NCI-H524 (cell line): ENCODE data around the gene OR4K15.
"Not testable (repeated sequence)": the region's sequence is repeated elsewhere in the genome, so short reads cannot be mapped to it uniquely, and the experiment has no call there.

ENCODE experiments used
- DNase-seq, 2 experiments: peaks; one replicate each; lab custom pipeline; 2025; lab: John Stamatoyannopoulos, UW

The OR4K15 gene

GRCh38 chr14:19975291-19975690 lies at the start of gene OR4K15:
TSS of gene OR4K15 (plus strand) at chr14:19975591. CDS start at chr14:19975591, 0 bp downstream.
- no peak for DNase-seq

GRCh38 chr14:19930617-19931016 lies 44.8 kb upstream of the OR4K15 start, which contains the start of gene OR4K1:
TSS of gene OR4K1 (plus strand) at chr14:19930917. CDS start at chr14:19935667, 4,750 bp downstream.
- no peak for DNase-seq

DNA sequence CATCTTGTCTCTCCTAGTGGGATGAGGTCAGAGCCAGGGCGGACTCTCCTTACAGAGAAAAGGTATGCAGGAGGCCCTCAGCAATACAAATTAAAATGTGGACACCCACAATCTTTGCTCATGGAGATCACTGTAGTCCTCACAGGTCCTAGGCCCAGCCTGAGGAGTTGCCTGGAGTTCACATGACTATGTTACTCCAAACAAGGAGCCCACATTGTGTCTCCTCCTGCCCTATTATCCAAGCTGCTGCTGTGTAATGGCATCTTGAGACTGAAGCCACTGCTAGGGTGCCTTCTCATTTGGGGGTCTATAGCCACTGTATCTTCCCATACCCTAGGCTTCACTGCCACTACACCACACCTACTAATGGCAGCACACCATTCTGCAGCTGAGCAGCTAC lies 33.7 kb upstream of the OR4K15 start:
- DNase-seq = no peak

DNA sequence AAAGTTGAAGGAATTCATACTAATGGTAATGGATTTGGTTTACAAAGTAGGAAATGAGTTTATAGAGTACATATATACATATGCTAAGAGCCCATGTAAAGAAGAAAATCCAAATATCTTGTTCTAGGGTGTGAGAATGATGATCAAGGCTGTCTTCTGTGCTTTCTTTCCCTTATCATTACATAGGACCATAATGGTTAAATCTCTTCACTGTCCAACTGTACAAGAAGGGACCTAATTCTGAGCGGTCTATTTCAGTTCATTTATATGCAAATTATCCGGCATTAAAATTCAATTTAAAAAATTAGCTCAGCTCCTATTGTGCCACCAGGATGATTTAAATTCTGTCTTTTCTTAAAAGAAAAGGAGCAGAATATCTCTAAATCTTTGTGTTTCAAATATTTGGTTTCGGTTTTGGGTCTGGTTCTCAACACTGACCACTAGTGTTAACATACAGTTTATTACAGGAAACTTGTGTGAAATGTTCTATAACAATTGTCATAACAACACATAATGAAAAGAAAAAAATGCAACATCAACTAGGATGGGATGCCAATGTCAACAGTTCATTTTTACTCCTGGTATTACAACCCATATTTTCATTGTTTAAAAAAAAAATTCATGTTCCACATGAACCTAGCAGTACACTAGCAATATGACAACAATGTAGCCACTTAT lies 27.8 kb upstream of the OR4K15 start:
- no peak for DNase-seq

GRCh38 chr14:19949218-19949617 lies 26.2 kb upstream of the OR4K15 start:
- DNase-seq = no peak

DNA sequence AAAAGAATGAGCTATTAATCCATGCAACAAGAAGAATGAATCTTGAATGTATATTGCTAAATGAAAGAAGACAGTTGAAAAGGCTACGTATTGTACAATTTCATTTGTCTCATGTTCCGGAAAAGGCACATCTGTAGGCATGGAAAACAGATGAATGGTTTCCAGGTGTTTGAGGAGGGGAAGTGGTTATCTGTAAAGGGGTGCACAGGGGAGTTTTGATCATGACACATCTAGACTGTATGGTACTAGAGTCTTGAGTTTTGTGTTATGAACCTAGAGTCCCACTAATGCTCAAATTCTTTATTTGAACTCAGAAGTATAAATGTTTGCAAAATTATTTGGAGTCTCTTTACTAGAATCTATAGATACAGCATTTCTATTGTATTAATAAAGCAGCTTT lies 5.7 kb upstream of the OR4K15 start:
- DNase-seq = not testable (repeated sequence)

- DNase-seq = no peak
Measured at GRCh38 chr14:19974844-19975243, 547 bp upstream of the OR4K15 start.

GRCh38 chr14:19993438-19993837 lies 18.0 kb downstream of the OR4K15 start:
- DNase-seq = no peak

GRCh38 chr14:20001863-20002262 lies 26.5 kb downstream of the OR4K15 start, which contains the start of gene OR4Q2:
TSS of gene OR4Q2 (plus strand) at chr14:20002163.
- no peak for DNase-seq

- no peak for DNase-seq
Measured at GRCh38 chr14:20002319-20002718, 26.9 kb downstream of the OR4K15 start.

DNA sequence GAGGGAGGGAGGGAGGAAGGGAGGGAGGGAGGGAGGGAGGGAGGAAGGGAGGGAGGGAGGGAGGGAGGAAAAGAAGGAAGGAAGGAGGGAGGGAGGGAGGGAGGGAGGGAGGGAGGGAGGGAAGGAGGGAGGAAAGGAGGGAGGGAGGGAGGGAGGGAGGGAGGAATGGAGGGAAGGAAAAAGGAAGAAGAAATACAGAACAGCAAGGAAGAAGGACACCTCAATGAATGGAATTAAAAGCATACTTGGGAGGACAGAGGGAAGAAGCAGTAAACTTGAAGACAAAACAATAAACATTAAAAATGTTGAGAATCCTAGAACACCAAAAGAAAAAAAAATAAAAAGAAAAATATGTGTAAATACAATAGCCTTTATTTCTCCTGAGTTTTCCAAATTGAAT lies 32.8 kb downstream of the OR4K15 start:
- no peak for DNase-seq

DNA sequence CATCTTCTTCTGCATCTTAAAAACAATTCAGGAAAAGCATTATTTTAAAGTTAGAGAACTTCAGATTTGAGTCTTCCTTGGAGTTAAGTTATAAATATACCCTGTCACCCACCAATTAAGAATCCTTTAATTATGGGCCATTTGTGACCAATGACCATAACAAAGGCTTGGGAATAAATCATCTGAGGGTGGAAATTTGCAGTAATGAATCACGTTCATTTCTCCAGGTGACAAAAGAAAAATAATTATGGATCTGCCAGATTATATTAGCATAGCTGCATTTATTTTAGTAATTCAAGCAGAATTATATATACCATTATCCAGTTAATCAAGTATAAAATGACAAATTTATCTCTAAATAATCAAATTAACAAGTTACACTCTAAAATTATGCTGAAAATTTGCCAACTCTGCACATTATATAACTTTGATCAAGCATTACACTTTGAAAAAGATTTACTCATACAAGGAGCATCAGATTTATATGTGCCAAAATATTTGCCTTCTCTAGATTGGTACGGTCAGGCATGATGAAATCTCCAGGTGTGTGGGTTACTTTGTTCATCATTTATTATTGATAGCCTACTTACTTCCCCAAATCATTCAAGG lies 44.0 kb downstream of the OR4K15 start, which contains the start of gene OR4K14:
OR4K14 (minus strand) TSS at position 51 of the 609 bp plus-strand sequence. CDS start 4,114 bp downstream, outside the sequence.
- DNase-seq = no peak
